Progenitor cell of endocrine pancreas (in vitro differentiated cells): ENCODE measurements around the gene NME3. TPM values are rescaled to one million over a fixed set of nuclear protein-coding genes. Genes with fewer than 3 reads are reported as not detected.

ENCODE experiments used
- DNase-seq: peaks from one replicate; pipeline ENCODE4 v3.0.0; 2021; ENCODE audit warnings: low spot score; ENCODE audit not compliant: unreplicated experiment
- H3K27ac Mint-ChIP-seq: 2 replicates; pipeline ENCODE4 v1.8.0; 2021; ENCODE audit warnings: mild to moderate bottlenecking, moderate library complexity, mixed read lengths
- H3K27me3 Mint-ChIP-seq: 2 replicates; pipeline ENCODE4 v1.8.0; 2021; ENCODE audit warnings: mixed read lengths
- H3K36me3 Mint-ChIP-seq: 2 replicates; pipeline ENCODE4 v1.8.0; 2022; ENCODE audit warnings: mixed read lengths; ENCODE audit not compliant: insufficient read depth
- H3K4me1 Mint-ChIP-seq: 2 replicates; pipeline ENCODE4 v1.8.0; 2021; ENCODE audit warnings: low read depth, mixed read lengths
- H3K4me3 Mint-ChIP-seq: 2 replicates; pipeline ENCODE4 v1.8.0; 2021; ENCODE audit warnings: low read depth, mild to moderate bottlenecking, moderate library complexity, mixed read lengths
- H3K9me3 Mint-ChIP-seq: 2 replicates; pipeline ENCODE4 v1.8.0; 2021; ENCODE audit warnings: low read depth, mixed read lengths
- CTCF ChIP-seq: fragments of 200-600 bp; sonication (generic); IDR thresholded peaks from one replicate; pipeline ENCODE4 v1.5.0; 2021; ENCODE audit warnings: antibody characterized with exemption, mild to moderate bottlenecking; ENCODE audit not compliant: unreplicated experiment
- total RNA-seq: library from RNA; stranded (reverse); gene quantifications from 2 replicates; pipeline ENCODE4 v1.2.1, GENCODE V29; 2021

Gene NME3
- total RNA-seq, 1 donor from 2014 or later, result 34.4 TPM

GRCh38 chr16:1767116-1767994 lies 4.0 kb downstream of the NME3 start:
- DNase-seq, result no peak
- Mint-ChIP-seq H3K36me3 (peaks cover 4% of the 10 kb centered on the region), H3K9me3 (no peaks in the 10 kb centered on the region), H3K4me3 (no peak overlapping the region), H3K4me1 (peaks cover 7% of the 10 kb centered on the region), H3K27me3 (no peaks in the 10 kb centered on the region), H3K27ac (no peak overlapping the region)
- TF ChIP-seq CTCF, result no peak

GRCh38 chr16:1766701-1767100 lies 4.6 kb downstream of the NME3 start:
- peaks cover 2% of the 10 kb centered on the region for H3K4me1 Mint-ChIP-seq
- no peak overlapping the region for H3K4me3 Mint-ChIP-seq
- H3K36me3 Mint-ChIP-seq, result peaks cover 4% of the 10 kb centered on the region
- no peaks in the 10 kb centered on the region for H3K27me3 Mint-ChIP-seq
- no peak for DNase-seq
- no peaks in the 10 kb centered on the region for H3K9me3 Mint-ChIP-seq
- H3K27ac Mint-ChIP-seq, result no peak overlapping the region
- TF ChIP-seq CTCF, result no peak

GRCh38 chr16:1766231-1766630 lies 5.1 kb downstream of the NME3 start:
- TF ChIP-seq CTCF, result no peak
- Mint-ChIP-seq H3K4me1 (peaks cover 1% of the 10 kb centered on the region), H3K4me3 (no peak overlapping the region), H3K36me3 (peaks cover 4% of the 10 kb centered on the region), H3K9me3 (no peaks in the 10 kb centered on the region), H3K27me3 (no peaks in the 10 kb centered on the region), H3K27ac (no peak overlapping the region)
- DNase-seq, result no peak

- H3K4me3 Mint-ChIP-seq, result no peak overlapping the region
- no peak for DNase-seq
- H3K27ac Mint-ChIP-seq, result no peak overlapping the region
- TF ChIP-seq CTCF, result no peak
- H3K4me1 Mint-ChIP-seq, result peaks cover 1% of the 10 kb centered on the region
- H3K9me3 Mint-ChIP-seq, result no peaks in the 10 kb centered on the region
- H3K36me3 Mint-ChIP-seq, result peaks cover 4% of the 10 kb centered on the region
- H3K27me3 Mint-ChIP-seq, result no peaks in the 10 kb centered on the region
Measured at GRCh38 chr16:1765826-1766225, 5.5 kb downstream of the NME3 start.

- no peaks in the 10 kb centered on the region for H3K9me3 Mint-ChIP-seq
- no peak overlapping the region for H3K4me3 Mint-ChIP-seq
- DNase-seq, result no peak
- H3K36me3 Mint-ChIP-seq, result peaks cover 2% of the 10 kb centered on the region
- H3K4me1 Mint-ChIP-seq, result no peaks in the 10 kb centered on the region
- H3K27me3 Mint-ChIP-seq, result no peaks in the 10 kb centered on the region
- H3K27ac Mint-ChIP-seq, result no peak overlapping the region
- TF ChIP-seq CTCF, result no peak
Measured at GRCh38 chr16:1764971-1765370, 6.4 kb downstream of the NME3 start.
